HCT116 (cell line): Measurements from ENCODE around the gene TRIP10. TPM values are rescaled to one million over a fixed set of nuclear protein-coding genes. Genes with fewer than 3 reads are reported as not detected.

Experiments
- ATAC-seq: fragments of 200-7000 bp; cut with Tn5 transposase; 2 replicates; pipeline ENCODE4 v1.9.1; 2020; ENCODE audit warnings: mild to moderate bottlenecking, moderate library complexity
- BruUV-seq: library from RNA; stranded (reverse); fragments of 400-500 nt; replicated peaks from 2 replicates; lab custom pipeline; 2021; lab: Mats Ljungman, UMichigan
- CTCF ChIA-PET: fragments of 300-600 bp; sonication (Branson Sonifier 250); formaldehyde crosslinking; loops from one replicate; lab custom pipeline; 2021; ENCODE audit warnings: antibody characterized with exemption; lab: Charles Lee
- POLR2A ChIA-PET: fragments of 300-600, 350-600 bp; sonication (Branson Sonifier 250); formaldehyde crosslinking; loops from one replicate; lab custom pipeline; 2021; ENCODE audit warnings: antibody characterized with exemption; lab: Charles Lee
- RAD21 ChIA-PET, 2 experiments: fragments of 300-600 bp; sonication (Branson Sonifier 250); formaldehyde crosslinking; loops; one replicate each; lab custom pipeline; 2023; ENCODE audit warnings: low total read pairs in 2 of 2; ENCODE audit not compliant: uncharacterized antibody in 2 of 2, unreplicated experiment in 2 of 2, low non-redundant PET in 1 of 2; lab: Charles Lee
- DNase-seq: peaks from one replicate; pipeline ENCODE4 v3.0.0-alpha.2; 2010; ENCODE audit warnings: low read depth, low spot score
- H2AFZ ChIP-seq: fragments of 200-600 bp; shearing (Covaris generic), sonication (generic); 2 replicates; pipeline ENCODE4 v1.6.1; 2017; ENCODE audit warnings: low read depth, mixed run types, mixed read lengths, antibody characterized with exemption, low read length; ENCODE audit not compliant: poor library complexity, severe bottlenecking
- H3K27ac ChIP-seq: 2 replicates; pipeline ENCODE4 v1.5.1; 2012; ENCODE audit warnings: low read depth, low read length
- H3K27me3 ChIP-seq: fragments of 200-600 bp; sonication (generic); 2 replicates; pipeline ENCODE4 v1.6.1; 2016; ENCODE audit warnings: mixed run types, low read length, mixed read lengths; ENCODE audit not compliant: insufficient read depth
- H3K36me3 ChIP-seq, 2 experiments: fragments of 200-500 bp in 1 of 2; fragments of 200-600 bp in 1 of 2; sonication (Bioruptor generic) in 1 of 2; sonication (generic) in 1 of 2; 2 replicates each; pipeline versions ENCODE4 v1.5.1 to v1.6.1; 2014 to 2016; ENCODE audit warnings: low read length in 2 of 2, inconsistent platforms in 1 of 2, mixed read lengths in 1 of 2, mixed run types in 1 of 2; ENCODE audit not compliant: insufficient read depth in 2 of 2, control insufficient read depth in 1 of 2
- H3K4me1 ChIP-seq, 2 experiments: fragments of 200-600 bp in 1 of 2; sonication (generic) in 1 of 2; 2 replicates each; pipeline versions ENCODE4 v1.5.1 to v1.6.1; 2012 to 2017; ENCODE audit warnings: low read length in 2 of 2, inconsistent platforms in 1 of 2, mild to moderate bottlenecking in 1 of 2, mixed read lengths in 1 of 2, mixed run types in 1 of 2, moderate library complexity in 1 of 2; ENCODE audit not compliant: insufficient read depth in 2 of 2, control insufficient read depth in 1 of 2
- H3K4me2 ChIP-seq: fragments of 200-600 bp; sonication (generic); 2 replicates; pipeline ENCODE4 v1.6.1; 2017; ENCODE audit warnings: mixed run types, low read length, mixed read lengths
- H3K4me3 ChIP-seq, 2 experiments: fragments of 200-600 bp in 1 of 2; sonication (generic) in 1 of 2; replicated peaks in 1 of 2; 2 replicates each; pipeline ENCODE4 v1.5.1; 2011 to 2016; ENCODE audit warnings: low read length in 2 of 2, control low read depth in 1 of 2, low read depth in 1 of 2, mild to moderate bottlenecking in 1 of 2, mixed read lengths in 1 of 2, mixed run types in 1 of 2
- H3K79me2 ChIP-seq: fragments of 200-600 bp; sonication (generic); 2 replicates; pipeline ENCODE4 v1.6.1; 2017; ENCODE audit warnings: mild to moderate bottlenecking, mixed run types, low read length, moderate library complexity, mixed read lengths; ENCODE audit not compliant: insufficient read depth
- H3K9ac ChIP-seq: fragments of 200-600 bp; sonication (generic); 2 replicates; pipeline ENCODE4 v1.6.1; 2016; ENCODE audit warnings: low read length, mixed read lengths
- H3K9me2 ChIP-seq: fragments of 200-600 bp; sonication (generic), shearing (Covaris generic); 2 replicates; pipeline ENCODE4 v1.6.1; 2017; ENCODE audit warnings: mixed run types, mild to moderate bottlenecking, moderate library complexity; ENCODE audit not compliant: insufficient read depth
- H3K9me3 ChIP-seq, 2 experiments: fragments of 200-500 bp in 1 of 2; fragments of 200-600 bp in 1 of 2; sonication (Bioruptor generic) in 1 of 2; sonication (generic) in 1 of 2; 2 replicates each; pipeline ENCODE4 v1.6.1; 2014 to 2017; ENCODE audit warnings: low read length in 2 of 2, mixed read lengths in 2 of 2, inconsistent platforms in 1 of 2, low read depth in 1 of 2, mild to moderate bottlenecking in 1 of 2, mixed run types in 1 of 2, moderate library complexity in 1 of 2; ENCODE audit not compliant: control insufficient read depth in 1 of 2, insufficient read depth in 1 of 2
- H4K20me1 ChIP-seq: fragments of 200-600 bp; sonication (generic), shearing (Covaris generic); 2 replicates; pipeline ENCODE4 v1.6.1; 2017; ENCODE audit warnings: mixed run types, mild to moderate bottlenecking, moderate library complexity; ENCODE audit not compliant: insufficient read depth
- CBX3 ChIP-seq: IDR thresholded peaks from 2 replicates; pipeline ENCODE4 v1.6.1; 2012; ENCODE audit warnings: low read depth
- EGR1 ChIP-seq: IDR thresholded peaks from 2 replicates; pipeline ENCODE4 v1.6.1; 2012; ENCODE audit warnings: low read depth
- EZH2 ChIP-seq: fragments of 200-600 bp; sonication (generic); IDR thresholded peaks from 2 replicates; pipeline ENCODE4 v1.6.1; 2017; ENCODE audit warnings: antibody characterized with exemption, mixed run types
- FOSL1 ChIP-seq: IDR thresholded peaks from 2 replicates; pipeline ENCODE4 v1.6.1; 2012; ENCODE audit warnings: low read depth
- POLR2A ChIP-seq: IDR thresholded peaks from 2 replicates; pipeline ENCODE4 v1.7.0; 2011; ENCODE audit warnings: borderline replicate concordance; ENCODE audit not compliant: insufficient read depth, insufficient read length; ENCODE audit errors: extremely low read depth
- POLR2AphosphoS5 ChIP-seq: IDR thresholded peaks from 2 replicates; pipeline ENCODE4 v1.6.1; 2011; ENCODE audit warnings: mild to moderate bottlenecking, low read depth, low read length, moderate library complexity
- RAD21 ChIP-seq: IDR thresholded peaks from 2 replicates; pipeline ENCODE4 v1.6.1; 2012; ENCODE audit warnings: low read depth, mild to moderate bottlenecking
- SIN3A ChIP-seq: IDR thresholded peaks from 2 replicates; pipeline ENCODE4 v1.6.1; 2012; ENCODE audit warnings: low read depth
- SP1 ChIP-seq: IDR thresholded peaks from 2 replicates; pipeline ENCODE4 v1.6.1; 2012; ENCODE audit warnings: low read depth
- SRF ChIP-seq: IDR thresholded peaks from 2 replicates; pipeline ENCODE4 v1.6.1; 2012; ENCODE audit warnings: low read depth
- TCF7L2 ChIP-seq: IDR thresholded peaks from 2 replicates; pipeline ENCODE4 v1.7.0; 2011; ENCODE audit warnings: borderline replicate concordance, inconsistent platforms; ENCODE audit not compliant: insufficient read depth, insufficient read length; ENCODE audit errors: extremely low read depth
- YY1 ChIP-seq: IDR thresholded peaks from 2 replicates; pipeline ENCODE4 v1.6.1; 2011; ENCODE audit warnings: low read length, low read depth, moderate library complexity, mild to moderate bottlenecking; ENCODE audit not compliant: insufficient replicate concordance; ENCODE audit errors: extremely low read depth
- ZFX ChIP-seq: fragments of 450-650 bp; IDR thresholded peaks from 2 replicates; pipeline ENCODE4 v1.6.1; 2017
- ZNF274 ChIP-seq: fragments of 200-500 bp; sonication (Bioruptor generic); IDR thresholded peaks from 2 replicates; pipeline ENCODE4 v1.6.1; 2014; ENCODE audit warnings: mild to moderate bottlenecking, low read depth, low read length, inconsistent platforms
- intact Hi-C: fragments of 100-400 bp; cut with micrococcal nuclease; formaldehyde crosslinking; loops from 2 replicates; pipeline ENCODE4 v1.10.0; 2022
- total RNA-seq: library from RNA; stranded (reverse); gene quantifications from one replicate; pipeline ENCODE4 v1.2.1, GENCODE V29; 2021; ENCODE audit not compliant: unreplicated experiment
- TF ChIP-seq, protein P1 (sequence below): IDR thresholded peaks from 2 replicates; pipeline ENCODE4 v1.6.1; 2012; ENCODE audit warnings: low read depth
- TF ChIP-seq, protein P2 (sequence below), 3 experiments: fragments of 200-600 bp in 1 of 3; sonication (generic) in 1 of 3; IDR thresholded peaks in 2 of 3; conservative IDR thresholded peaks in 1 of 3; 2 replicates each; pipeline ENCODE4 v1.5.1; 2012 to 2017; ENCODE audit warnings: low read depth in 2 of 3, low read length in 2 of 3, antibody characterized with exemption in 1 of 3, borderline replicate concordance in 1 of 3, control low read depth in 1 of 3, mild to moderate bottlenecking in 1 of 3, mixed read lengths in 1 of 3, mixed run types in 1 of 3, moderate library complexity in 1 of 3; ENCODE audit not compliant: insufficient read depth in 1 of 3
- TF ChIP-seq, protein P3 (sequence below): IDR thresholded peaks from 2 replicates; pipeline ENCODE4 v1.6.1; 2011; ENCODE audit warnings: mild to moderate bottlenecking, low read length, moderate library complexity; ENCODE audit not compliant: insufficient replicate concordance; ENCODE audit errors: extremely low read depth

TRIP10 gene
- total RNA-seq, 1 experiment from 2014 or later = 111 TPM

DNA sequence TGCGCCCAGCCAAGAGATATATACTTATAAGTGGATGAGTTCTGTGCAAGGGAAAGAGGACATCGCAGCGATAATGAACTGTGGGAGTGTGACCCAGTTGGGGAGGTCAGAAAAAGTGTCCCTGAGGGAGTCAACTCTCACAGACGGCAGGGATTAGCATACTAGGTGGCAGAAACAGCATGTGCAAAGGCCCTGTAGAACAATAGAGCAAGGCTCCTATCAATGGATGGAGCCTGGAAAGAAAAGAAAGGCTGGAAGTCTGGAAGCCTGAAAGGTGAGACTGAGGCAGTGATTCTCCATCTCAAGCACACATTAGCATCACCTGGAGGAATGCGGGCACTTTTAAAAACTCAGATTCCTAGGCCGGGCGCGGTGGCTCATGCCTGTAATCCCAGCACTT, 48.1 kb upstream of the TRIP10 start (continued):
- TF ChIP-seq, protein P1, sequence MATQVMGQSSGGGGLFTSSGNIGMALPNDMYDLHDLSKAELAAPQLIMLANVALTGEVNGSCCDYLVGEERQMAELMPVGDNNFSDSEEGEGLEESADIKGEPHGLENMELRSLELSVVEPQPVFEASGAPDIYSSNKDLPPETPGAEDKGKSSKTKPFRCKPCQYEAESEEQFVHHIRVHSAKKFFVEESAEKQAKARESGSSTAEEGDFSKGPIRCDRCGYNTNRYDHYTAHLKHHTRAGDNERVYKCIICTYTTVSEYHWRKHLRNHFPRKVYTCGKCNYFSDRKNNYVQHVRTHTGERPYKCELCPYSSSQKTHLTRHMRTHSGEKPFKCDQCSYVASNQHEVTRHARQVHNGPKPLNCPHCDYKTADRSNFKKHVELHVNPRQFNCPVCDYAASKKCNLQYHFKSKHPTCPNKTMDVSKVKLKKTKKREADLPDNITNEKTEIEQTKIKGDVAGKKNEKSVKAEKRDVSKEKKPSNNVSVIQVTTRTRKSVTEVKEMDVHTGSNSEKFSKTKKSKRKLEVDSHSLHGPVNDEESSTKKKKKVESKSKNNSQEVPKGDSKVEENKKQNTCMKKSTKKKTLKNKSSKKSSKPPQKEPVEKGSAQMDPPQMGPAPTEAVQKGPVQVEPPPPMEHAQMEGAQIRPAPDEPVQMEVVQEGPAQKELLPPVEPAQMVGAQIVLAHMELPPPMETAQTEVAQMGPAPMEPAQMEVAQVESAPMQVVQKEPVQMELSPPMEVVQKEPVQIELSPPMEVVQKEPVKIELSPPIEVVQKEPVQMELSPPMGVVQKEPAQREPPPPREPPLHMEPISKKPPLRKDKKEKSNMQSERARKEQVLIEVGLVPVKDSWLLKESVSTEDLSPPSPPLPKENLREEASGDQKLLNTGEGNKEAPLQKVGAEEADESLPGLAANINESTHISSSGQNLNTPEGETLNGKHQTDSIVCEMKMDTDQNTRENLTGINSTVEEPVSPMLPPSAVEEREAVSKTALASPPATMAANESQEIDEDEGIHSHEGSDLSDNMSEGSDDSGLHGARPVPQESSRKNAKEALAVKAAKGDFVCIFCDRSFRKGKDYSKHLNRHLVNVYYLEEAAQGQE = no peak
- no peak for TF ChIP-seq ZNF274
- TF ChIP-seq POLR2AphosphoS5 = no peak
- TF ChIP-seq POLR2A = no peak
- no peak for TF ChIP-seq ZFX
- TF ChIP-seq EZH2 = no peak
- no peak for TF ChIP-seq FOSL1
- TF ChIP-seq CBX3 = no peak
- TF ChIP-seq SRF = no peak
- TF ChIP-seq YY1 = no peak
- no peak for TF ChIP-seq TCF7L2
- TF ChIP-seq SIN3A = no peak

DNA sequence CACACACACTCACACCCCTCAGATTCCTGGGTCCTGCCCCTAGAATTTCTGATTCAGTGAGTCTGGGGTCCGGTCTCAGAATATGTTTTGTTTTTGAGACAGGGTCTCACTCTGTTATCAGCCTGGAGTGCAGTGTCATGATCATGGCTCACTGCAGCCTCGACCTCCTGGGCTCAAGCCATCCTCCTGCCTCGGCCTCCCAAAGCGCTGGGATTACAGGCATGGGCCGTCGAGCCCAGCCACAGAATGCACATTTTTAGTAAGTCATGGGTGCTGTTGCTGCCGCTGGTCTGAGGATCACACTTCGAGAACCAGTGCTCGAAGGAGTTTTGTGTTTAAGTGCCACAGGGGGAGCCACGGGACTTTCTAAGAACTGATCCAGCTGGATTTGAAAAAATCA, 47.5 kb upstream of the TRIP10 start:
- no peak for ATAC-seq

More for the DNA sequence above, 47.5 kb upstream of the TRIP10 start:
- BruUV-seq = no TSS peak
- RAD21 ChIA-PET = no interaction called here
- CTCF ChIA-PET = no interaction called here
- Histone ChIP-seq H4K20me1 (no peaks in the 10 kb centered on the region), H3K4me2 (no peak overlapping the region), H3K36me3 (no peaks in the 10 kb centered on the region), H3K9ac (no peak overlapping the region), H3K79me2 (no peaks in the 10 kb centered on the region), H3K4me1 (peaks cover 5 to 22% of the 10 kb centered on the region in 2 experiments), H2AFZ (no peak overlapping the region), H3K4me3 (no peak overlapping the region), H3K9me3 (no peaks in the 10 kb centered on the region), H3K27me3 (no peaks in the 10 kb centered on the region), H3K9me2 (no peaks in the 10 kb centered on the region), H3K27ac (no peak overlapping the region)
- TF ChIP-seq POLR2AphosphoS5 (no peak), SP1 (no peak), TCF7L2 (no peak), RAD21 (no peak), EZH2 (no peak), EGR1 (no peak), ZFX (no peak)
- TF ChIP-seq, protein P2, sequence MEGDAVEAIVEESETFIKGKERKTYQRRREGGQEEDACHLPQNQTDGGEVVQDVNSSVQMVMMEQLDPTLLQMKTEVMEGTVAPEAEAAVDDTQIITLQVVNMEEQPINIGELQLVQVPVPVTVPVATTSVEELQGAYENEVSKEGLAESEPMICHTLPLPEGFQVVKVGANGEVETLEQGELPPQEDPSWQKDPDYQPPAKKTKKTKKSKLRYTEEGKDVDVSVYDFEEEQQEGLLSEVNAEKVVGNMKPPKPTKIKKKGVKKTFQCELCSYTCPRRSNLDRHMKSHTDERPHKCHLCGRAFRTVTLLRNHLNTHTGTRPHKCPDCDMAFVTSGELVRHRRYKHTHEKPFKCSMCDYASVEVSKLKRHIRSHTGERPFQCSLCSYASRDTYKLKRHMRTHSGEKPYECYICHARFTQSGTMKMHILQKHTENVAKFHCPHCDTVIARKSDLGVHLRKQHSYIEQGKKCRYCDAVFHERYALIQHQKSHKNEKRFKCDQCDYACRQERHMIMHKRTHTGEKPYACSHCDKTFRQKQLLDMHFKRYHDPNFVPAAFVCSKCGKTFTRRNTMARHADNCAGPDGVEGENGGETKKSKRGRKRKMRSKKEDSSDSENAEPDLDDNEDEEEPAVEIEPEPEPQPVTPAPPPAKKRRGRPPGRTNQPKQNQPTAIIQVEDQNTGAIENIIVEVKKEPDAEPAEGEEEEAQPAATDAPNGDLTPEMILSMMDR (IDR thresholded peaks at IDR 0.05 in 2 of 3, conservative IDR thresholded peaks at IDR 0.05 in 1 of 3; ENCODE audit: borderline replicate concordance in 1 of 3, insufficient read depth in 1 of 3, low read depth in 2 of 3, low read length in 2 of 3) = no peak
- TF ChIP-seq, protein P3, sequence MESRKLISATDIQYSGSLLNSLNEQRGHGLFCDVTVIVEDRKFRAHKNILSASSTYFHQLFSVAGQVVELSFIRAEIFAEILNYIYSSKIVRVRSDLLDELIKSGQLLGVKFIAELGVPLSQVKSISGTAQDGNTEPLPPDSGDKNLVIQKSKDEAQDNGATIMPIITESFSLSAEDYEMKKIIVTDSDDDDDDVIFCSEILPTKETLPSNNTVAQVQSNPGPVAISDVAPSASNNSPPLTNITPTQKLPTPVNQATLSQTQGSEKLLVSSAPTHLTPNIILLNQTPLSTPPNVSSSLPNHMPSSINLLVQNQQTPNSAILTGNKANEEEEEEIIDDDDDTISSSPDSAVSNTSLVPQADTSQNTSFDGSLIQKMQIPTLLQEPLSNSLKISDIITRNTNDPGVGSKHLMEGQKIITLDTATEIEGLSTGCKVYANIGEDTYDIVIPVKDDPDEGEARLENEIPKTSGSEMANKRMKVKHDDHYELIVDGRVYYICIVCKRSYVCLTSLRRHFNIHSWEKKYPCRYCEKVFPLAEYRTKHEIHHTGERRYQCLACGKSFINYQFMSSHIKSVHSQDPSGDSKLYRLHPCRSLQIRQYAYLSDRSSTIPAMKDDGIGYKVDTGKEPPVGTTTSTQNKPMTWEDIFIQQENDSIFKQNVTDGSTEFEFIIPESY = no peak
- intact Hi-C loops = no loop called here
- DNase-seq = no peak
- POLR2A ChIA-PET = no interaction called here
